ENCODE results near the gene CACNA1S.

CACNA1S gene

DNA sequence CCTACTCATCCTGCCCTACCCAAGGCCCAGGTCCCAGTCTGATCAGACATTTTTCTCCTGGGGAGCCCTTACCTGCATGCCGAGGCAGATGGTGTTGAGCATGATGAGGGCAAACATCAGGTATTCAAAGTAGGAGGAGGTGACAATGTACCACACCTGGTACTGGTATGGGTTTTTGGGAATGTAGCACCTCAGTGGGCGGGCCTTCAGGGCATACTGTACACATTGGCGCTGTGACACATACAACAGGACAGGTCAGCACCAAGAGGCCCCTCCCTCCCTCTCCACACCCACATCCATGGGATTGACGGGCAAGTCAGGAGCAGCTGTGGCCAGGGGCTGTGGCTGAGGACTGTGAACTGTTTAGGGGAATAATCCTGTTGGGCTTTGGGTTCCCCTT is 51.6 kb downstream of the CACNA1S start:
- no peaks in the 10 kb centered on the region for H3F3A ChIP-seq (ENCODE audit: insufficient read depth, low read length)
- no peaks in the 10 kb centered on the region for H3K36me3 ChIP-seq (replicated peaks; ENCODE audit: insufficient read depth, low read length)
- no peak overlapping the region for H3K9ac ChIP-seq (ENCODE audit: low read length)
- TF ChIP-seq EZH2 (optimal IDR thresholded peaks at IDR 0.05; ENCODE audit: low read depth, low read length): no peak
- TF ChIP-seq, protein P1, sequence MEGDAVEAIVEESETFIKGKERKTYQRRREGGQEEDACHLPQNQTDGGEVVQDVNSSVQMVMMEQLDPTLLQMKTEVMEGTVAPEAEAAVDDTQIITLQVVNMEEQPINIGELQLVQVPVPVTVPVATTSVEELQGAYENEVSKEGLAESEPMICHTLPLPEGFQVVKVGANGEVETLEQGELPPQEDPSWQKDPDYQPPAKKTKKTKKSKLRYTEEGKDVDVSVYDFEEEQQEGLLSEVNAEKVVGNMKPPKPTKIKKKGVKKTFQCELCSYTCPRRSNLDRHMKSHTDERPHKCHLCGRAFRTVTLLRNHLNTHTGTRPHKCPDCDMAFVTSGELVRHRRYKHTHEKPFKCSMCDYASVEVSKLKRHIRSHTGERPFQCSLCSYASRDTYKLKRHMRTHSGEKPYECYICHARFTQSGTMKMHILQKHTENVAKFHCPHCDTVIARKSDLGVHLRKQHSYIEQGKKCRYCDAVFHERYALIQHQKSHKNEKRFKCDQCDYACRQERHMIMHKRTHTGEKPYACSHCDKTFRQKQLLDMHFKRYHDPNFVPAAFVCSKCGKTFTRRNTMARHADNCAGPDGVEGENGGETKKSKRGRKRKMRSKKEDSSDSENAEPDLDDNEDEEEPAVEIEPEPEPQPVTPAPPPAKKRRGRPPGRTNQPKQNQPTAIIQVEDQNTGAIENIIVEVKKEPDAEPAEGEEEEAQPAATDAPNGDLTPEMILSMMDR (IDR thresholded peaks at IDR 0.05; ENCODE audit: low read length): no peak
- TF ChIP-seq EZH2phosphoT487 (IDR thresholded peaks at IDR 0.05; ENCODE audit: low read length): no peak
- no peak overlapping the region for H3K4me3 ChIP-seq (ENCODE audit: low read length)
- no peaks in the 10 kb centered on the region for H4K20me1 ChIP-seq (ENCODE audit: insufficient read depth, low read length)
- no peaks in the 10 kb centered on the region for H3K9me2 ChIP-seq (replicated peaks; ENCODE audit: insufficient read depth, low read length)
- H3K4me1 ChIP-seq (ENCODE audit: low read length): no peaks in the 10 kb centered on the region
- H2AFZ ChIP-seq (ENCODE audit: low read length): no peak overlapping the region
- no peak for DNase-seq
- no peaks in the 10 kb centered on the region for H3K27me3 ChIP-seq (replicated peaks; ENCODE audit: insufficient read depth, low read length)
- H3K9me3 ChIP-seq (replicated peaks; ENCODE audit: insufficient read depth, low read length): no peaks in the 10 kb centered on the region
- no peaks in the 10 kb centered on the region for H3K79me2 ChIP-seq (ENCODE audit: low read length)
- no peak overlapping the region for H3K27ac ChIP-seq (ENCODE audit: low read length)
- H3K4me2 ChIP-seq (ENCODE audit: low read depth, low read length): no peak overlapping the region

DNA sequence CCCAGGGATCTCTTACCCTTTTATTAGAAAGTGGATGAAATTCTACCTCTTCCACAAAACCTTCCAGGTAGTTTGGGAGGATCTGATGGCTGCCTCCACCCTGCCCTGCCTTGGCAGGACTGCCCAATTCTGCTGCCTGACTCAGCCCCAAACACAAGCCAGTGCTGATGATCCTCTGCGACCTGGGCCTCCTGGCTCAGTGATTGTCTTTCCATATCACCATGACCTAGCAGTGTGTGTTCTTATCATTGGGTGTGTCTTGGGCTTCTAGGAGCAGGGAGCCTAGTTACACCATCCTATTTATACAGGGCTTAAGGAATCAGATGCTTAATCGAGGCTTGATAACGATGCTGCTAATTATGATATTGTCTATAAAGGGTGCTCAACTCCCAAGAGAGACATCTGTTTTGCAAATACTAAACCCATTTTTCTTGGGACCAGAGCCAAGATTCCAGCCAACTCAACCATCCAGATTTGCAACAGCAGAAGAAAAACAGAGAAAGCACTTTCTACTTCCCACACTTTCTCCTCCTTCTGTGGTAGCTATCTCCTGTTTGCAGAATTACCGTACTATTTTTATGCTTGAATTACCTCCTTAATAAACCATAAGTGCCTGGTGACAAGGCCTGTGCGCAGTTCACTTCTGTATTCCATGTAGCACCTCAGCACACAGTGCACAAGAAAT is 52.2 kb downstream of the CACNA1S start:
- Histone ChIP-seq H3K36me3 (replicated peaks; ENCODE audit: insufficient read depth, low read length) (no peaks in the 10 kb centered on the region), H3K4me3 (ENCODE audit: low read length) (no peak overlapping the region), H4K20me1 (ENCODE audit: insufficient read depth, low read length) (no peaks in the 10 kb centered on the region), H3K27me3 (replicated peaks; ENCODE audit: insufficient read depth, low read length) (no peaks in the 10 kb centered on the region), H3K4me1 (ENCODE audit: low read length) (0 out of 2 replicates have a peak, but pooled peaks cover 4% of the 10 kb centered on the region), H3K79me2 (ENCODE audit: low read length) (no peaks in the 10 kb centered on the region), H3K4me2 (ENCODE audit: low read depth, low read length) (no peak overlapping the region), H3K9me2 (replicated peaks; ENCODE audit: insufficient read depth, low read length) (no peaks in the 10 kb centered on the region), H3F3A (ENCODE audit: insufficient read depth, low read length) (no peaks in the 10 kb centered on the region), H3K9ac (ENCODE audit: low read length) (no peak overlapping the region), H2AFZ (ENCODE audit: low read length) (no peak overlapping the region), H3K27ac (ENCODE audit: low read length) (no peak overlapping the region), H3K9me3 (replicated peaks; ENCODE audit: insufficient read depth, low read length) (no peaks in the 10 kb centered on the region)
- TF ChIP-seq EZH2phosphoT487 (IDR thresholded peaks at IDR 0.05; ENCODE audit: low read length): no peak
- DNase-seq: no peak

DNA sequence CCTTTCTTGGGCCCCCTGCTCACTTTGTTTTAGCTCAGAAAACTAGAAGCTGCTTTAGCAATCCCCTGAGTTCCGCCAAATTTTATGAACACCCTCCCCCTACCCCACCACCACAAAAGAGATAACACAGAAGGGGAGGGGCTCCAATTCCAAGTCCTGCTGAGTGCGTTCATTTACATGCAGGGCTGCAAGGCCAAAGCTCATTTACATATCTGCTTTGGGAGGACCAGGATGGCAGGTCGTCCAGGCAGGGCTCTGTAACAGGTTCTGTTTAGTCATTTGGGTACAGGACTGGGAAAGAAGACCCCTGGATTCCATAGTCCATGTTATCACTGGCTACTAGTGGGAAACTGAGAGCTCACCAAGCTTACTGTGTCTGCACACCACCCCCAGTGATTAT is 52.8 kb downstream of the CACNA1S start:
- H3K36me3 ChIP-seq (replicated peaks; ENCODE audit: insufficient read depth, low read length): no peaks in the 10 kb centered on the region
- H3K27ac ChIP-seq (ENCODE audit: low read length): no peak overlapping the region
- H3F3A ChIP-seq (ENCODE audit: insufficient read depth, low read length): no peaks in the 10 kb centered on the region
- TF ChIP-seq EZH2 (optimal IDR thresholded peaks at IDR 0.05; ENCODE audit: low read depth, low read length) (no peak), EZH2phosphoT487 (IDR thresholded peaks at IDR 0.05; ENCODE audit: low read length) (no peak)
- TF ChIP-seq, protein P1 (IDR thresholded peaks at IDR 0.05; ENCODE audit: low read length): no peak
- no peaks in the 10 kb centered on the region for H4K20me1 ChIP-seq (ENCODE audit: insufficient read depth, low read length)
- no peaks in the 10 kb centered on the region for H3K79me2 ChIP-seq (ENCODE audit: low read length)
- H3K27me3 ChIP-seq (replicated peaks; ENCODE audit: insufficient read depth, low read length): no peaks in the 10 kb centered on the region
- no peak overlapping the region for H2AFZ ChIP-seq (ENCODE audit: low read length)
- H3K4me1 ChIP-seq (ENCODE audit: low read length): 0 out of 2 replicates have a peak, but pooled peaks cover 4% of the 10 kb centered on the region
- H3K9me3 ChIP-seq (replicated peaks; ENCODE audit: insufficient read depth, low read length): no peaks in the 10 kb centered on the region
- no peak overlapping the region for H3K4me3 ChIP-seq (ENCODE audit: low read length)
- H3K9me2 ChIP-seq (replicated peaks; ENCODE audit: insufficient read depth, low read length): no peaks in the 10 kb centered on the region
- H3K4me2 ChIP-seq (ENCODE audit: low read depth, low read length): no peak overlapping the region
- DNase-seq: no peak
- H3K9ac ChIP-seq (ENCODE audit: low read length): no peak overlapping the region

DNA sequence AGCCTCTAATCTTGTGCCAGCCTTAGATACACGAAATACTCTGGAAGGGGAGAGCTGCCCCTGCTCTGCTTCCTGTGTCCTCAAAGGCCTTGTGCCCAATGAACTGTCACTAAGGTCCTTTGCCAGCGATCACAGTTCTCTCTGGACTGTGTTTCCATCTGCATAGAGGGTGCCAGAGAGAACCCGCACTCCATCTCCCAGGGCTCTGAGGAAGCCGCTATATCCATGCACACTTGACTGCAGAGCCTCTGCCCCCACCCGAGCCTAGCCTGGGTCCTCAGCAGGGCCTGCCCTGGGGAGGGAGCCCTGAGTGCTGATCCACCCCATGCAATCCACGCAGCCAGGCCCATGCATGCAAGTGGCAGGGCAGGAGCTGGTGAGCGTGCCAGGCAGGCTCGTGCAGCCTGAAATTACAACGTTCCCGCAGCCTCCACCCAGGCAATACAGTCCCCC is 58.1 kb downstream of the CACNA1S start:
- no peak for DNase-seq
- H3F3A ChIP-seq (ENCODE audit: insufficient read depth, low read length): no peaks in the 10 kb centered on the region
- H3K79me2 ChIP-seq (ENCODE audit: low read length): no peaks in the 10 kb centered on the region
- no peak overlapping the region for H2AFZ ChIP-seq (ENCODE audit: low read length)
- no peak overlapping the region for H3K4me2 ChIP-seq (ENCODE audit: low read depth, low read length)
- no peaks in the 10 kb centered on the region for H3K9me2 ChIP-seq (replicated peaks; ENCODE audit: insufficient read depth, low read length)
- no peaks in the 10 kb centered on the region for H4K20me1 ChIP-seq (ENCODE audit: insufficient read depth, low read length)
- H3K27ac ChIP-seq (ENCODE audit: low read length): no peak overlapping the region
- H3K4me3 ChIP-seq (ENCODE audit: low read length): no peak overlapping the region
- no peaks in the 10 kb centered on the region for H3K9me3 ChIP-seq (replicated peaks; ENCODE audit: insufficient read depth, low read length)
- 0 out of 2 replicates have a peak, but pooled peaks cover 4% of the 10 kb centered on the region for H3K4me1 ChIP-seq (ENCODE audit: low read length)
- no peaks in the 10 kb centered on the region for H3K36me3 ChIP-seq (replicated peaks; ENCODE audit: insufficient read depth, low read length)
- no peak for TF ChIP-seq EZH2 (optimal IDR thresholded peaks at IDR 0.05; ENCODE audit: low read depth, low read length)
- TF ChIP-seq EZH2phosphoT487 (IDR thresholded peaks at IDR 0.05; ENCODE audit: low read length): no peak
- no peaks in the 10 kb centered on the region for H3K27me3 ChIP-seq (replicated peaks; ENCODE audit: insufficient read depth, low read length)
- no peak overlapping the region for H3K9ac ChIP-seq (ENCODE audit: low read length)

All from MM.1S (cell line).